K562 (cell line): ENCODE data around the gene CHD6. TPM values are rescaled to one million over a fixed set of nuclear protein-coding genes. Genes with fewer than 3 reads are reported as not detected.

Experiments used
- ATAC-seq: fragments of 200-7000 bp; cut with Tn5 transposase; 3 replicates; pipeline ENCODE4 v1.9.1; 2020; ENCODE audit warnings: moderate library complexity
- BruUV-seq: library from RNA; stranded (reverse); fragments of 400-500 nt; replicated peaks from 2 replicates; lab custom pipeline; 2021; lab: Mats Ljungman, UMichigan
- CTCF ChIA-PET: fragments of 300-600 bp; formaldehyde crosslinking; extraction: SDS; loops from one replicate; lab custom pipeline; 2021; ENCODE audit warnings: low intra/inter-chr PET ratio; lab: Yijun Ruan, JAX
- POLR2A ChIA-PET: fragments of 300-600, 350-650 bp; sonication (Branson Sonifier 250); formaldehyde crosslinking; extraction: SDS; loops from one replicate; lab custom pipeline; 2021; ENCODE audit warnings: antibody characterized with exemption, inconsistent platforms; lab: Yijun Ruan, JAX
- DNase-seq, 4 experiments: peaks; one replicate each; pipeline versions ENCODE4 v3.0.0 to v3.0.0-alpha.2; 2011 to 2018; ENCODE audit warnings: low spot score in 3 of 4, mixed read lengths in 3 of 4; ENCODE audit errors: extremely low read depth in 1 of 4
- FAIRE-seq: peaks from 2 replicates; lab custom pipeline; 2011; peaks lifted over from hg19 to GRCh38; lab: Jason Lieb, UNC
- H2AFZ ChIP-seq: 2 replicates; pipeline ENCODE4 v1.6.0; 2011; ENCODE audit warnings: low read depth, low read length, control low read depth, inconsistent platforms
- H3K27ac ChIP-seq: fragments of 200-600 bp; 3 replicates; pipeline ENCODE4 v1.8.0; 2011; ENCODE audit warnings: low read depth, mild to moderate bottlenecking, control low read depth, inconsistent platforms, low read length, moderate library complexity, mixed read lengths; ENCODE audit errors: extremely low read depth
- H3K27me3 ChIP-seq, 2 experiments: fragments of 300-600 bp in 1 of 2; 2 replicates in 1 of 2; 3 replicates in 1 of 2; pipeline versions ENCODE4 v1.6.0 to v1.8.0; 2011; ENCODE audit warnings: inconsistent platforms in 2 of 2, low read length in 2 of 2, mild to moderate bottlenecking in 1 of 2, mixed read lengths in 1 of 2, moderate library complexity in 1 of 2; ENCODE audit not compliant: control insufficient read depth in 2 of 2, insufficient read depth in 2 of 2
- H3K36me3 ChIP-seq: fragments of 300-600 bp; 3 replicates; pipeline ENCODE4 v1.8.0; 2011; ENCODE audit warnings: mild to moderate bottlenecking, low read length, inconsistent platforms; ENCODE audit not compliant: control insufficient read depth, insufficient read depth
- H3K4me1 ChIP-seq, 2 experiments: fragments of 200-600 bp in 1 of 2; replicated peaks in 1 of 2; 2 replicates in 1 of 2; 3 replicates in 1 of 2; pipeline versions ENCODE4 v1.5.1 to v1.8.0; 2011; ENCODE audit warnings: inconsistent platforms in 2 of 2, low read length in 2 of 2, mild to moderate bottlenecking in 1 of 2, mixed read lengths in 1 of 2, moderate library complexity in 1 of 2; ENCODE audit not compliant: control insufficient read depth in 2 of 2, insufficient read depth in 2 of 2
- H3K4me2 ChIP-seq: 2 replicates; pipeline ENCODE4 v1.6.1; 2011; ENCODE audit warnings: low read length, control low read depth, inconsistent platforms, mixed read lengths; ENCODE audit not compliant: insufficient read depth
- H3K4me3 ChIP-seq: fragments of 200-600 bp; sonication (generic), shearing (Covaris generic); 2 replicates; pipeline ENCODE4 v1.5.1; 2016; ENCODE audit warnings: control low read depth, inconsistent platforms
- H3K79me2 ChIP-seq: fragments of 200-600 bp; 3 replicates; pipeline ENCODE4 v1.8.0; 2011; ENCODE audit warnings: low read length, inconsistent platforms; ENCODE audit not compliant: control insufficient read depth, insufficient read depth
- H3K9ac ChIP-seq, 2 experiments: 2 replicates each; pipeline versions ENCODE4 v1.6.0 to v1.6.1; 2011; ENCODE audit warnings: low read depth in 2 of 2, low read length in 2 of 2, control low read depth in 1 of 2, inconsistent platforms in 1 of 2, mild to moderate bottlenecking in 1 of 2, mixed read lengths in 1 of 2; ENCODE audit not compliant: insufficient read depth in 1 of 2
- H3K9me1 ChIP-seq: one replicate; pipeline ENCODE4 v1.6.0; 2011; ENCODE audit warnings: inconsistent platforms, mild to moderate bottlenecking, low read length, moderate library complexity; ENCODE audit not compliant: control insufficient read depth, insufficient read depth
- H3K9me3 ChIP-seq: replicated peaks from 2 replicates; pipeline ENCODE4 v1.5.1; 2011; ENCODE audit warnings: low read depth, low read length, inconsistent platforms; ENCODE audit not compliant: control insufficient read depth, insufficient read depth
- H4K20me1 ChIP-seq: replicated peaks from 2 replicates; pipeline ENCODE4 v1.6.1; 2011; ENCODE audit warnings: low read length, inconsistent platforms, mixed read lengths; ENCODE audit not compliant: control insufficient read depth, insufficient read depth
- CHD4 ChIP-seq: fragments of 200-600 bp; sonication (generic); IDR thresholded peaks from 3 replicates; pipeline ENCODE4 v1.6.1; 2012; ENCODE audit warnings: low read depth, mild to moderate bottlenecking, mixed read lengths, low read length, inconsistent platforms; ENCODE audit not compliant: insufficient read depth, insufficient replicate concordance, poor library complexity, severe bottlenecking
- FOXK2 ChIP-seq, 2 experiments: fragments of 450-650 bp; IDR thresholded peaks in 1 of 2; conservative IDR thresholded peaks in 1 of 2; 2 replicates each; pipeline ENCODE4 v1.6.1; 2016; ENCODE audit warnings: low read depth in 2 of 2, mild to moderate bottlenecking in 1 of 2
- KDM5B ChIP-seq: fragments of 200-600 bp; sonication (generic); IDR thresholded peaks from 2 replicates; pipeline ENCODE4 v1.6.1; 2012; ENCODE audit warnings: low read depth, mild to moderate bottlenecking, moderate library complexity, low read length, control low read depth, inconsistent platforms; ENCODE audit not compliant: insufficient replicate concordance
- NR2F6 ChIP-seq: fragments of 450-650 bp; formaldehyde crosslinking; IDR thresholded peaks from 2 replicates; pipeline ENCODE4 v1.4.0; 2020; ENCODE audit warnings: mild to moderate bottlenecking
- RAD21 ChIP-seq, 2 experiments: fragments of 250-450 bp in 1 of 2; fragments of 450-650 bp in 1 of 2; sonication (Bioruptor Pico) in 1 of 2; formaldehyde crosslinking in 1 of 2; IDR thresholded peaks in 1 of 2; conservative IDR thresholded peaks in 1 of 2; 2 replicates each; pipeline versions ENCODE4 v1.4.0 to v1.8.0; 2020 to 2022; ENCODE audit warnings: mild to moderate bottlenecking in 2 of 2, moderate library complexity in 1 of 2
- SIN3A ChIP-seq, 2 experiments: fragments of 150-350 bp in 1 of 2; IDR thresholded peaks; 2 replicates each; pipeline ENCODE4 v1.6.1; 2011 to 2016; ENCODE audit warnings: borderline replicate concordance in 2 of 2, low read depth in 2 of 2, low read length in 2 of 2, mild to moderate bottlenecking in 2 of 2, moderate library complexity in 2 of 2; ENCODE audit not compliant: control insufficient read depth in 1 of 2
- STAT5A ChIP-seq: IDR thresholded peaks from 2 replicates; pipeline ENCODE4 v1.6.1; 2012; ENCODE audit warnings: low read length, inconsistent platforms, borderline replicate concordance
- ZNF23 ChIP-seq: fragments of 250-450 bp; sonication (Bioruptor Pico); IDR thresholded peaks from 2 replicates; pipeline ENCODE4 v1.4.0; 2020; ENCODE audit warnings: mild to moderate bottlenecking
- WGBS: fragments of 100-300 bp; shearing (Covaris generic); methylation state at CpG from one replicate; pipeline ENCODE4 v1.1.6; 2016; ENCODE audit warnings: low coverage, mixed read lengths; ENCODE audit not compliant: insufficient coverage; ENCODE audit errors: missing lambda C conversion rate; 5-methylcytosine and 5-hydroxymethylcytosine counted together
- in situ Hi-C: fragments of 300-500 bp; cut with MboI; formaldehyde crosslinking; loops from 4 replicates; pipeline ENCODE4 v1.15.0; 2018; ENCODE audit warnings: inconsistent platforms, mixed read lengths
- intact Hi-C: fragments of 100-400 bp; cut with micrococcal nuclease; formaldehyde crosslinking; loops from 2 replicates; pipeline ENCODE4 v1.14.2; 2022
- polyA plus RNA-seq, 8 experiments: library from polyadenylated mRNA; depleted of rRNA in 4 of 8; stranded (reverse) in 5 of 8; unstranded in 3 of 8; fragments of >200 nt; fragmentation: Nextera tagmentation in 2 of 8; fragmentation: Illumina TruSeq in 1 of 8; extraction: Ambion mirVana in 2 of 8; extraction: Trizol in 1 of 8; gene quantifications; 2 replicates each; pipeline versions ENCODE4 v1.2.1 to v1.2.3, GENCODE V29; 2011 to 2014; ENCODE audit warnings: inconsistent platforms in 1 of 8, missing spikeins in 1 of 8
- total RNA-seq, 7 experiments: library from RNA; depleted of rRNA in 6 of 7; stranded (reverse); fragments of >200 nt in 6 of 7; fragmentation: Illumina TruSeq in 2 of 7; extraction: Trizol in 2 of 7; gene quantifications; 2 replicates each; pipeline versions ENCODE4 v1.2.1 to v1.2.3, GENCODE V29; 2011 to 2021; ENCODE audit warnings: low replicate concordance in 1 of 7
- TF ChIP-seq, protein P1 (sequence below): fragments of 250-450 bp; sonication (Bioruptor Pico); IDR thresholded peaks from 2 replicates; pipeline ENCODE4 v1.4.0; 2020
- TF ChIP-seq, protein P2 (sequence below): fragments of 450-650 bp; formaldehyde crosslinking; IDR thresholded peaks from 2 replicates; pipeline ENCODE4 v1.4.0; 2020; ENCODE audit warnings: mild to moderate bottlenecking
- TF ChIP-seq, protein P3 (sequence below), 2 experiments: fragments of 450-650 bp in 1 of 2; sonication (generic) in 1 of 2; formaldehyde crosslinking in 1 of 2; IDR thresholded peaks in 1 of 2; conservative IDR thresholded peaks in 1 of 2; 2 replicates each; pipeline versions ENCODE4 v1.6.1 to v1.8.1; 2016 to 2023; ENCODE audit warnings: mild to moderate bottlenecking in 2 of 2, moderate library complexity in 2 of 2, inconsistent platforms in 1 of 2, missing genetic modification reagents in 1 of 2

Gene CHD6
- total and polyA plus RNA-seq, 9 of the 15 experiments (the other 6 are each of a cell fraction or from before 2014, with no cell fraction given), result 3.9 to 24.2 (median 12.8) TPM

DNA sequence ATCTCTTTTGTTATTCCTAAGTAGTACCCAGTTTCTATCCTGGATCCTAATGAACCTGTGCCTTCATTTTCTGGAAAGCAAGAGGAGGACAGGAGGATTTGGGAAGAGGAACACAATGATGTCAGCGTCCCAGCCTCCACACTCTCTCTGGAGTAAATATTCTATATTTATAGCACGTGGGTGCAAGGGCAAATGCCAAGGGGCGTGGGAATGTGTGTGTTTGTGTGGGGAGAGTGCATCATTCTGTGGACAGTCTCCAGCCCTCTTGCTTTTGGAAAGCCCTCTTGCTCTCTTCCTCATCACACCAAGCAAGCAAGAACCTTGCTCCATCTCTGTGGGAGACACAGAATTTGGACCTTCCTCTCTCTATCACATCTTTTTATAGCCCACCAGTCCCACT lies 148.3 kb downstream of the CHD6 start (continued):
- TF ChIP-seq, protein P1, sequence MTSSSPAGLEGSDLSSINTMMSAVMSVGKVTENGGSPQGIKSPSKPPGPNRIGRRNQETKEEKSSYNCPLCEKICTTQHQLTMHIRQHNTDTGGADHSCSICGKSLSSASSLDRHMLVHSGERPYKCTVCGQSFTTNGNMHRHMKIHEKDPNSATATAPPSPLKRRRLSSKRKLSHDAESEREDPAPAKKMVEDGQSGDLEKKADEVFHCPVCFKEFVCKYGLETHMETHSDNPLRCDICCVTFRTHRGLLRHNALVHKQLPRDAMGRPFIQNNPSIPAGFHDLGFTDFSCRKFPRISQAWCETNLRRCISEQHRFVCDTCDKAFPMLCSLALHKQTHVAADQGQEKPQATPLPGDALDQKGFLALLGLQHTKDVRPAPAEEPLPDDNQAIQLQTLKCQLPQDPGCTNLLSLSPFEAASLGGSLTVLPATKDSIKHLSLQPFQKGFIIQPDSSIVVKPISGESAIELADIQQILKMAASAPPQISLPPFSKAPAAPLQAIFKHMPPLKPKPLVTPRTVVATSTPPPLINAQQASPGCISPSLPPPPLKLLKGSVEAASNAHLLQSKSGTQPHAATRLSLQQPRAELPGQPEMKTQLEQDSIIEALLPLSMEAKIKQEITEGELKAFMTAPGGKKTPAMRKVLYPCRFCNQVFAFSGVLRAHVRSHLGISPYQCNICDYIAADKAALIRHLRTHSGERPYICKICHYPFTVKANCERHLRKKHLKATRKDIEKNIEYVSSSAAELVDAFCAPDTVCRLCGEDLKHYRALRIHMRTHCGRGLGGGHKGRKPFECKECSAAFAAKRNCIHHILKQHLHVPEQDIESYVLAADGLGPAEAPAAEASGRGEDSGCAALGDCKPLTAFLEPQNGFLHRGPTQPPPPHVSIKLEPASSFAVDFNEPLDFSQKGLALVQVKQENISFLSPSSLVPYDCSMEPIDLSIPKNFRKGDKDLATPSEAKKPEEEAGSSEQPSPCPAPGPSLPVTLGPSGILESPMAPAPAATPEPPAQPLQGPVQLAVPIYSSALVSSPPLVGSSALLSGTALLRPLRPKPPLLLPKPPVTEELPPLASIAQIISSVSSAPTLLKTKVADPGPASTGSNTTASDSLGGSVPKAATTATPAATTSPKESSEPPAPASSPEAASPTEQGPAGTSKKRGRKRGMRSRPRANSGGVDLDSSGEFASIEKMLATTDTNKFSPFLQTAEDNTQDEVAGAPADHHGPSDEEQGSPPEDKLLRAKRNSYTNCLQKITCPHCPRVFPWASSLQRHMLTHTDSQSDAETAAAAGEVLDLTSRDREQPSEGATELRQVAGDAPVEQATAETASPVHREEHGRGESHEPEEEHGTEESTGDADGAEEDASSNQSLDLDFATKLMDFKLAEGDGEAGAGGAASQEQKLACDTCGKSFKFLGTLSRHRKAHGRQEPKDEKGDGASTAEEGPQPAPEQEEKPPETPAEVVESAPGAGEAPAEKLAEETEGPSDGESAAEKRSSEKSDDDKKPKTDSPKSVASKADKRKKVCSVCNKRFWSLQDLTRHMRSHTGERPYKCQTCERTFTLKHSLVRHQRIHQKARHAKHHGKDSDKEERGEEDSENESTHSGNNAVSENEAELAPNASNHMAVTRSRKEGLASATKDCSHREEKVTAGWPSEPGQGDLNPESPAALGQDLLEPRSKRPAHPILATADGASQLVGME (CRISPR knock-in tag), result no peak
- TF ChIP-seq NR2F6 (CRISPR knock-in tag) (no peak), SIN3A (IDR thresholded peaks at IDR 0.05; ENCODE audit: borderline replicate concordance in 2 of 2, control insufficient read depth in 1 of 2, low read depth in 2 of 2, low read length in 2 of 2) (no peak)

DNA sequence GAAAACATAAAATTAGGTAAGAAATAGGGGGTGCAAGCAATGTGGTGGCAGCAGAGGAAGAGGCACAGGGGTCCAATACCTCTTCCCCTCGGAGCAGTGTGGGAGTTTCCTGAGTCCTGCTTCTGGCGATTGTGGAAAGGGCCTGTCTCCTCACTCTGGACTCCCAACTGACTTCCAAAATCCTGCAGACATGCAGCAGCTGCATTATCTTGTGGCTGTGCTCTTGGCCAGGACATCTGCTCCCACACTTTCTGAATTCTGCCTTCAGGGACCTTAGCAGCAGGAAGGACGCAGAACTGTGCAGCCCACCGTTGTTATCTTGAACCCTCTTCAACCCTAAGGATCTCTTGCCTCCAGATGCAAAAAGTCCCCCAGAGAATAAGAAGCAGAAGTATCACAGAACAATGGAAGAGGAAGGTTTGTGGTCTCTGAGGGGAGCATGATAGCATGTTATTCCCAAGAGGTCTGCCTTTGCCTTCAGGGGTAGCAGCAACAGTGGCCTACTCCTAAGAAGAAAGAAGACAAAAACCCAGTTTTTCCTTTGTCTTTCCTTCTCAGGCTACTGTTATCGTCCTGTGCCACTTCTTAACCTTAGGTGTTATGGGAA lies 149.1 kb downstream of the CHD6 start:
- intact Hi-C loops (no loop called here), in situ Hi-C loops (no loop called here)
- no TSS peak for BruUV-seq
- Histone ChIP-seq H3K9ac (no peak overlapping the region), H3K9me3 (no peaks in the 10 kb centered on the region), H3K79me2 (no peaks in the 10 kb centered on the region), H3K36me3 (peaks cover 28% of the 10 kb centered on the region; the same call in 2 of the 3 replicates), H3K27ac (no peak overlapping the region), H4K20me1 (no peaks in the 10 kb centered on the region), H3K4me3 (no peak overlapping the region), H3K27me3 (no peaks in the 10 kb centered on the region), H3K4me1 (no peaks in the 10 kb centered on the region), H3K9me1 (no peaks in the 10 kb centered on the region), H2AFZ (no peak overlapping the region), H3K4me2 (no peak overlapping the region)
- CTCF ChIA-PET, result no interaction called here
- FAIRE-seq (no peak), DNase-seq (no peak), ATAC-seq (no peak)
- POLR2A ChIA-PET, result no interaction called here
- 71% methylated on average over 4 of the region's 5 CpGs for WGBS
- TF ChIP-seq FOXK2 (conservative IDR thresholded peaks at IDR 0.05 in 1 of 2, IDR thresholded peaks at IDR 0.05 in 1 of 2; ENCODE audit: low read depth in 2 of 2), result no peak
- no peak for TF ChIP-seq KDM5B
- TF ChIP-seq, protein P2, sequence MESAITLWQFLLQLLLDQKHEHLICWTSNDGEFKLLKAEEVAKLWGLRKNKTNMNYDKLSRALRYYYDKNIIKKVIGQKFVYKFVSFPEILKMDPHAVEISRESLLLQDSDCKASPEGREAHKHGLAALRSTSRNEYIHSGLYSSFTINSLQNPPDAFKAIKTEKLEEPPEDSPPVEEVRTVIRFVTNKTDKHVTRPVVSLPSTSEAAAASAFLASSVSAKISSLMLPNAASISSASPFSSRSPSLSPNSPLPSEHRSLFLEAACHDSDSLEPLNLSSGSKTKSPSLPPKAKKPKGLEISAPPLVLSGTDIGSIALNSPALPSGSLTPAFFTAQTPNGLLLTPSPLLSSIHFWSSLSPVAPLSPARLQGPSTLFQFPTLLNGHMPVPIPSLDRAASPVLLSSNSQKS (CRISPR knock-in tag), result no peak
- TF ChIP-seq RAD21 (CRISPR knock-in tag; conservative IDR thresholded peaks at IDR 0.05 in 1 of 2, IDR thresholded peaks at IDR 0.05 in 1 of 2), result no peak
- no peak for TF ChIP-seq STAT5A
- no peak for TF ChIP-seq ZNF23 (CRISPR knock-in tag)
- no peak for TF ChIP-seq CHD4
- TF ChIP-seq, protein P3, sequence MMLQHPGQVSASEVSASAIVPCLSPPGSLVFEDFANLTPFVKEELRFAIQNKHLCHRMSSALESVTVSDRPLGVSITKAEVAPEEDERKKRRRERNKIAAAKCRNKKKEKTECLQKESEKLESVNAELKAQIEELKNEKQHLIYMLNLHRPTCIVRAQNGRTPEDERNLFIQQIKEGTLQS (IDR thresholded peaks at IDR 0.05), result no peak
- TF ChIP-seq, protein P3 (CRISPR knock-in tag; conservative IDR thresholded peaks at IDR 0.05), result no peak
